Measurements from ENCODE around the gene TMEM42. TPM values are rescaled to one million over a fixed set of nuclear protein-coding genes. Genes with fewer than 3 reads are reported as not detected.

Gene TMEM42
- total and polyA plus RNA-seq, 2 of the 13 experiments (the other 11 are each of a cell fraction or from before 2014, with no cell fraction given), result 5.5 to 24.5 TPM

- TF ChIP-seq HDAC2 (CRISPR knock-in tag; IDR thresholded peaks at IDR 0.05) (no peak), SRY (CRISPR knock-in tag; IDR thresholded peaks at IDR 0.05) (no peak), HOXA7 (CRISPR knock-in tag; IDR thresholded peaks at IDR 0.05) (no peak), ZNF263 (CRISPR knock-in tag; IDR thresholded peaks at IDR 0.05) (no peak), USF2 (IDR thresholded peaks at IDR 0.05; ENCODE audit: low read depth, low read length) (no peak), USF2 (CRISPR knock-in tag; IDR thresholded peaks at IDR 0.05; ENCODE audit: borderline replicate concordance) (no peak), EED (CRISPR knock-in tag; IDR thresholded peaks at IDR 0.05) (no peak), SIN3A (IDR thresholded peaks at IDR 0.05; ENCODE audit: borderline replicate concordance, low read depth, low read length) (no peak), TGIF2 (CRISPR knock-in tag; IDR thresholded peaks at IDR 0.05) (0 out of 2 replicates have a peak, but pooled peaks have one; percentile 51), ZNF792 (CRISPR knock-in tag; IDR thresholded peaks at IDR 0.05) (no peak), NONO (IDR thresholded peaks at IDR 0.05) (no peak), NONO (CRISPR knock-in tag; conservative IDR thresholded peaks at IDR 0.05) (peak; percentile 42; the same call in 1 of the 2 replicates), ZNF850 (CRISPR knock-in tag; conservative IDR thresholded peaks at IDR 0.05) (no peak), ZNF614 (CRISPR knock-in tag; IDR thresholded peaks at IDR 0.05; ENCODE audit: borderline replicate concordance) (no peak), SMARCC2 (IDR thresholded peaks at IDR 0.05) (no peak), ZNF414 (CRISPR knock-in tag; IDR thresholded peaks at IDR 0.05) (no peak), ZNF772 (CRISPR knock-in tag; IDR thresholded peaks at IDR 0.05) (no peak), ZMYM3 (CRISPR knock-in tag; IDR thresholded peaks at IDR 0.05) (no peak), ZNF780A (CRISPR knock-in tag; IDR thresholded peaks at IDR 0.05) (no peak), MTF1 (CRISPR knock-in tag; IDR thresholded peaks at IDR 0.05) (no peak), ZNF343 (CRISPR knock-in tag; IDR thresholded peaks at IDR 0.05) (no peak)
- TF ChIP-seq, protein P1, sequence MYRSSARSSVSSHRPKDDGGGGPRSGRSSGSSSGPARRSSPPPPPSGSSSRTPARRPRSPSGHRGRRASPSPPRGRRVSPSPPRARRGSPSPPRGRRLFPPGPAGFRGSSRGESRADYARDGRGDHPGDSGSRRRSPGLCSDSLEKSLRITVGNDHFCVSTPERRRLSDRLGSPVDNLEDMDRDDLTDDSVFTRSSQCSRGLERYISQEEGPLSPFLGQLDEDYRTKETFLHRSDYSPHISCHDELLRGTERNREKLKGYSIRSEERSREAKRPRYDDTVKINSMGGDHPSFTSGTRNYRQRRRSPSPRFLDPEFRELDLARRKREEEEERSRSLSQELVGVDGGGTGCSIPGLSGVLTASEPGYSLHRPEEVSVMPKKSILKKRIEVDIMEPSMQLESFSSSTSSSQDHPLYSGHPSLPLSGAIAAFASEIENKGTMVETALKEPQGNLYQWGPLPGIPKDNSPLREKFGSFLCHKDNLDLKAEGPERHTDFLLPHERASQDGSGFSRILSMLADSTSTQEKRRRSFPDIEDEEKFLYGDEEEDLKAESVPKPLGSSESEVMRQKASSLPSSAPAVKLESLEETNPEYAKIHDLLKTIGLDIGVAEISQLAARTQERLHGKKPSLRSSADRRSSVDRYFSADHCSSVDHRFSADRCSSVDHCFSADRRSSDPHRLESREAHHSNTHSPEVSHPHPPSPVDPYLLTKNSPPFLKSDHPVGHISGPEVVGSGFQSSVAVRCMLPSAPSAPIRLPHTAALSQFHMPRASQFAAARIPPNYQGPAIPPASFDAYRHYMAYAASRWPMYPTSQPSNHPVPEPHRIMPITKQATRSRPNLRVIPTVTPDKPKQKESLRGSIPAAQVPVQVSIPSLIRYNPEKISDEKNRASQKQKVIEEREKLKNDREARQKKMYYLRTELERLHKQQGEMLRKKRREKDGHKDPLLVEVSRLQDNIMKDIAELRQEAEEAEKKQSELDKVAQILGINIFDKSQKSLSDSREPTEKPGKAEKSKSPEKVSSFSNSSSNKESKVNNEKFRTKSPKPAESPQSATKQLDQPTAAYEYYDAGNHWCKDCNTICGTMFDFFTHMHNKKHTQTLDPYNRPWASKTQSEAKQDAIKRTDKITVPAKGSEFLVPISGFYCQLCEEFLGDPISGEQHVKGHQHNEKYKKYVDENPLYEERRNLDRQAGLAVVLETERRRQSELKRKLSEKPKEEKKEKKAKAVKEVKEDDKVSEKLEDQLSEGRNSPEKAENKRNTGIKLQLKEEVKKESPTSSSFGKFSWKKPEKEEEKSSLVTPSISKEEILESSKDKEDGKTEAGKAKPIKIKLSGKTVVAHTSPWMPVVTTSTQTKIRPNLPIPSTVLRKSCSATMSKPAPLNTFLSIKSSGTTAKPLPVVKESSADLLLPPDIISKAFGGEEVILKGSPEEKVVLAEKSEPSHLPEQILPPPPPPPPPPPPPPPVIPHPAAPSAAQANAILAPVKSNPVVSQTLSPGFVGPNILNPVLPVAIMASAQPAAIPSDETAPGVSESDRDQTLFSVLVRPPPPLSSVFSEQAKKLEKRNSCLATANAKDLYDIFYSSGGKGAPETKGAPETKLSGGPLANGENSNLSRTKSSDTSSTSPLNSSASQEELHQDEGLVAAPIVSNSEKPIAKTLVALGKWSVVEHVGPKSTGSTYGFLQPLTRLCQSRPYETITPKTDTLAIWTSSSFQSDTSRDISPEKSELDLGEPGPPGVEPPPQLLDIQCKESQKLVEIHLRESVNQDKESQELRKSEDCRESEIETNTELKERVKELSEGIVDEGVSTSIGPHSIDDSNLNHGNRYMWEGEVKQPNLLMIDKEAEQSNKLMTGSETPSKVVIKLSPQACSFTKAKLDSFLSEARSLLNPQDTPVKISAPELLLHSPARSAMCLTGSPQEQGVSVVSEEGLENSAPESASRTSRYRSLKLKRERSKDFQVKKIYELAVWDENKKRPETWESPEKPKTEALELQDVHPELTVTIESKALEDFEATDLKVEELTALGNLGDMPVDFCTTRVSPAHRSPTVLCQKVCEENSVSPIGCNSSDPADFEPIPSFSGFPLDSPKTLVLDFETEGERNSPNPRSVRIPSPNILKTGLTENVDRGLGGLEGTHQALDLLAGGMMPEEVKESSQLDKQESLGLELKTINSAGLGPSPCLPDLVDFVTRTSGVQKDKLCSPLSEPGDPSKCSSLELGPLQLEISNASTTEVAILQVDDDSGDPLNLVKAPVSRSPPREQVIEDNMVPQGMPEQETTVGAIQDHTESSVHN (CRISPR knock-in tag; IDR thresholded peaks at IDR 0.05), result no peak
Measured at GRCh38 chr3:44913868-44914468, 52.3 kb downstream of the TMEM42 start (continued).
